22Rv1 (cell line): ENCODE results near the gene IQCM.

Experiments
- ZFX ChIP-seq: fragments of 450-650 bp; IDR thresholded peaks from 2 replicates; pipeline ENCODE4 v1.6.1; 2017; ENCODE audit warnings: antibody characterized with exemption, borderline replicate concordance
- TF ChIP-seq, protein P1 (sequence below): fragments of 450-650 bp; IDR thresholded peaks from 2 replicates; pipeline ENCODE4 v1.5.1; 2017; ENCODE audit warnings: mild to moderate bottlenecking

DNA sequence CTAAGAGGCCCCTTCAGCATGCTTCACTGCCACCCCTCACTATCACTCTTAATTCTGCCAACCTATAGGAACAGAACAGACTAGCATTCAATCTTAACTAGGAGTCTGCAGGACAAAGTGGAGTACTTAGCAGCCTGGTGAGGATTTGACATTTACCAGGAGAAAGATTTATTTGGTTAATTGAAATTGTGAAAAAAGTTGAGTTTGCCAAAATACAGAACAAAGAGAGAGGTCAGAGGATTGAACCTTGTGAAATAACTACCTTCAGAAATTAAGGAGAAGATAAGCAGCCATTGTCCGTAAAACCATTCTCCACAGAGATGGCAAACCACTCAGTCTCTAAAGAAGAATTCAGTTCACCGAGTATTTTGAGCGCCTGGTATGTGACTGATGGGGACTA, 41.8 kb upstream of the IQCM start:
- TF ChIP-seq, protein P1, sequence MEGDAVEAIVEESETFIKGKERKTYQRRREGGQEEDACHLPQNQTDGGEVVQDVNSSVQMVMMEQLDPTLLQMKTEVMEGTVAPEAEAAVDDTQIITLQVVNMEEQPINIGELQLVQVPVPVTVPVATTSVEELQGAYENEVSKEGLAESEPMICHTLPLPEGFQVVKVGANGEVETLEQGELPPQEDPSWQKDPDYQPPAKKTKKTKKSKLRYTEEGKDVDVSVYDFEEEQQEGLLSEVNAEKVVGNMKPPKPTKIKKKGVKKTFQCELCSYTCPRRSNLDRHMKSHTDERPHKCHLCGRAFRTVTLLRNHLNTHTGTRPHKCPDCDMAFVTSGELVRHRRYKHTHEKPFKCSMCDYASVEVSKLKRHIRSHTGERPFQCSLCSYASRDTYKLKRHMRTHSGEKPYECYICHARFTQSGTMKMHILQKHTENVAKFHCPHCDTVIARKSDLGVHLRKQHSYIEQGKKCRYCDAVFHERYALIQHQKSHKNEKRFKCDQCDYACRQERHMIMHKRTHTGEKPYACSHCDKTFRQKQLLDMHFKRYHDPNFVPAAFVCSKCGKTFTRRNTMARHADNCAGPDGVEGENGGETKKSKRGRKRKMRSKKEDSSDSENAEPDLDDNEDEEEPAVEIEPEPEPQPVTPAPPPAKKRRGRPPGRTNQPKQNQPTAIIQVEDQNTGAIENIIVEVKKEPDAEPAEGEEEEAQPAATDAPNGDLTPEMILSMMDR: no peak
- no peak for TF ChIP-seq ZFX
